GM19328 (cell line): ENCODE measurements around the gene KCTD20.

ENCODE experiments used
- ATAC-seq: cut with Tn5 transposase; IDR thresholded peaks from one replicate; pipeline ENCODE4 v1.9.1; 2021; ENCODE audit warnings: mild to moderate bottlenecking, moderate library complexity; ENCODE audit not compliant: unreplicated experiment

The KCTD20 gene

DNA sequence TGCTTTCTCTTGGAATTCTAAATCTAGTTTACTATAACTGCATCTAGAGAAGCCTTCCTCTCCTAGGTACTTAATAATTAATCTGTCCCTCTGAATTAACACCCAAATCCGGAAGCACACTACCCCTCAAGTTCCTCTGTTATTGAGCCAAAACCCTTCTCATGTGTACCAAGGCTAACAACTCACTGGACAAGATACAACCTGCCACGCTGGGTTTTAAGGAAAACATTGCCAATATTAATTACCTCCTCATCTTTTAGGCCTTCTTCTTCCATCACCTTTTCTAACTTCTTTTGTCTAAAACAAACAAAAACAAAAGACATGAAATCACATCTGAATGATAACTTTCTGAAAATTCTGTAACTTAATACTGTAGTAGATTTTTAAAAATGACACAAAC lies 82.5 kb downstream of the KCTD20 start:
- ATAC-seq, result no peak

DNA sequence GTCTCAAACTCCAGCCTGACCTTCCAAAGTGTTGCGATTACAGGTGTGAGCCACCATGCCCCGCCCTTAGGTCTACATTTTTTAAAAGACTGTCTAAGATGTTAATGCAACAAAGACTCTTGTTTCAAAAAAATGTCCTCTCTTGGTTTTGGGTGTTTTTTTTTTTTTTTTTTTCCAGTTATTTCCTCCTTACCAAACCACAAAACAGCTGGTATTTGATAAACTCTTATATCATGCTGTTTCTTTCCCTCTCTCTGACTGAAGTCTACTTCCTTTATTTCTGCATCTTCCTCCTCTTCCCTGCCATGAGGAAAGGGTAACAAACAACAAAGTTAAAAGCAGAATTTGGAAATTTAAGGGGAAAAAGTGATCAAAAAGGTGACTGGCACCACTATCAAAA lies 83.3 kb downstream of the KCTD20 start:
- no peak for ATAC-seq

DNA sequence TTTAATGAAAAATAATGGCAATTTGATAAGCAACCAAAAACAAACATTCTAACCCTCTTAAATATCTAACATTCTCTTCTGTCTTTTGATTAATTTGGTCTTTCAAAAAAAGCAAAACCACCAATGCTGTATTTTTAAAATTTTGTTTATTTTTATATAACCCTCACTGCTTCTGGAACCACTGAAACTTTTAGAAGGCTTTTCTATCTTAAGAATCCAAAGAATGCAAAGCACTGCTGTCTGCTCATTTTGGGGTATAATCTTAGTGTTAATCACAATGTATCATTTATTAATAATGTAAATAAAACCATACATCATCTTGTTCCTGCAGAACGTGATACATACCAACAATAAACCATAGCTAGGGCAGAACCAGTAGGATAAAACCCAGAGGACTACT lies 90.5 kb downstream of the KCTD20 start:
- no peak for ATAC-seq

DNA sequence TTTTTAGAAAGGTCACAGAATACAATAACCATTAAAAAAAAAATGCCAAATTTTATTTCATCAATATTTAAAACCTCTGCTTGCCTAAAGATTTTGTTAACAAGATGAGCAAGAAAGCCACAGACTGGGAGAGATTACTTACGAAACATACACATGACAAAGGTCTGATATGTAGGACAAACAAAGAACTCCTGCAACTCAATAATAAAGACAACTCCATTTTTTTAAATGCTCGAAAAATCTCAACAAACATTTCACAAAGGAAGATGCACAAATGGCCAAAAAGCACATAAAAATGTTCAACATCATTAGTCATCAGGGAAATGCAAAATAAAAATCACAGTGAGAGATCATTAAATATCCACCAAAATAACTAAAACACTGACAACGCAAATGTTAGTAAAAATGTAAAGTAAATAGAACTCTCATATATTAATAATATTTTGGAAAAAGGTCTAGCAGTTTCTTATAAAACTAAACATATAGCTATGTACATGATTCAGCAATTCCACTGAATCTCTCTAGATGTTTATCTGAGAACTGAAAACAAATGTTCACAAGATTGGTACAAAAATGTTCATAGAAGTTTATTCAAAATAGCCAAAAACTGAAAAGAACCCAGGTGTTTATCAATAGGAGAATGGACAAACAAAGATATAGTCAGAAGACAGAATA lies 94.2 kb downstream of the KCTD20 start:
- ATAC-seq, result no peak

DNA sequence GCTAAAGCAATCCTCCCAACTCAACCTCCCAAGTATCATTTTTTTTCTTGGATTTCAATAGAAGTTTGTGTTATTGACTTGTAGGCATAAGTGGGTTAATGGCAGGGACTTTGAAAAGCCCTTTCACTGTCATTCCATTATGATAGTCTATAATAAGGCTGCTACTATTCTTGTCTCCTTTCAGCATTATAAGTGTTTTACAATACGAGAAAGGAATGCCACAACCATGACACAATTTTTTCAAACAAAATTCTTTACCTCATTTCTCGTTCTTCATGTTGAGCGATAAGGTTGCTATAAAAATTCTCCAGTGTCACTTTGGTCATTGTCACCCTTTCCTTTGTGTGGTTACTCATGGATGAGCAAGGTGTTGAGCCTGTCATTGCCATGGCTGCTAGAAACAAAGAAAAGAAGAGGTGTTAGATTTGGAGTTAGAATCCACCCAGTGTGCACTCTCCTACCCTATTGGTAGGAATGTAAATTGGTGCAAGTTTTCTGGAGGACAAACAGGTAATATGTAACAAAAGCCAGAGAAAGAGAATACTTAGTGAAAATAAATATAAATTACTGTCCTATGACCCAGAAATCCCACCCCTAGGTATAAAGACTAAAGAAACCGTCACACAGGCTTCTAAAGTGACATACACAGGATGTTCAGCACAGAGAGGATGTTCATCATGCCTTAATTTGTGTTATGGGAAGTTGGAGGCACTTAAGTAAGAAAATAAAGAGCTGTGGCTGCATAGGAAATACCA lies 97.2 kb downstream of the KCTD20 start:
- no peak for ATAC-seq
